K562 (cell line): Measurements from ENCODE around the gene MLLT3. TPM values are rescaled to one million over a fixed set of nuclear protein-coding genes. Genes with fewer than 3 reads are reported as not detected.

Experiments used
- ATAC-seq: fragments of 200-7000 bp; cut with Tn5 transposase; 3 replicates; pipeline ENCODE4 v1.9.1; 2020; ENCODE audit warnings: moderate library complexity
- BruUV-seq: library from RNA; stranded (reverse); fragments of 400-500 nt; replicated peaks from 2 replicates; lab custom pipeline; 2021; lab: Mats Ljungman, UMichigan
- CTCF ChIA-PET: fragments of 300-600 bp; formaldehyde crosslinking; extraction: SDS; loops from one replicate; lab custom pipeline; 2021; ENCODE audit warnings: low intra/inter-chr PET ratio; lab: Yijun Ruan, JAX
- POLR2A ChIA-PET: fragments of 300-600, 350-650 bp; sonication (Branson Sonifier 250); formaldehyde crosslinking; extraction: SDS; loops from one replicate; lab custom pipeline; 2021; ENCODE audit warnings: antibody characterized with exemption, inconsistent platforms; lab: Yijun Ruan, JAX
- DNase-seq, 4 experiments: peaks; one replicate each; pipeline versions ENCODE4 v3.0.0 to v3.0.0-alpha.2; 2011 to 2018; ENCODE audit warnings: low spot score in 3 of 4, mixed read lengths in 3 of 4; ENCODE audit errors: extremely low read depth in 1 of 4
- FAIRE-seq: peaks from 2 replicates; lab custom pipeline; 2011; peaks lifted over from hg19 to GRCh38; lab: Jason Lieb, UNC
- H2AFZ ChIP-seq: 2 replicates; pipeline ENCODE4 v1.6.0; 2011; ENCODE audit warnings: low read depth, low read length, control low read depth, inconsistent platforms
- H3K27ac ChIP-seq: fragments of 200-600 bp; 3 replicates; pipeline ENCODE4 v1.8.0; 2011; ENCODE audit warnings: low read depth, mild to moderate bottlenecking, control low read depth, inconsistent platforms, low read length, moderate library complexity, mixed read lengths; ENCODE audit errors: extremely low read depth
- H3K27me3 ChIP-seq, 2 experiments: fragments of 300-600 bp in 1 of 2; 2 replicates in 1 of 2; 3 replicates in 1 of 2; pipeline versions ENCODE4 v1.6.0 to v1.8.0; 2011; ENCODE audit warnings: inconsistent platforms in 2 of 2, low read length in 2 of 2, mild to moderate bottlenecking in 1 of 2, mixed read lengths in 1 of 2, moderate library complexity in 1 of 2; ENCODE audit not compliant: control insufficient read depth in 2 of 2, insufficient read depth in 2 of 2
- H3K36me3 ChIP-seq: fragments of 300-600 bp; 3 replicates; pipeline ENCODE4 v1.8.0; 2011; ENCODE audit warnings: mild to moderate bottlenecking, low read length, inconsistent platforms; ENCODE audit not compliant: control insufficient read depth, insufficient read depth
- H3K4me1 ChIP-seq, 2 experiments: fragments of 200-600 bp in 1 of 2; replicated peaks in 1 of 2; 2 replicates in 1 of 2; 3 replicates in 1 of 2; pipeline versions ENCODE4 v1.5.1 to v1.8.0; 2011; ENCODE audit warnings: inconsistent platforms in 2 of 2, low read length in 2 of 2, mild to moderate bottlenecking in 1 of 2, mixed read lengths in 1 of 2, moderate library complexity in 1 of 2; ENCODE audit not compliant: control insufficient read depth in 2 of 2, insufficient read depth in 2 of 2
- H3K4me2 ChIP-seq: 2 replicates; pipeline ENCODE4 v1.6.1; 2011; ENCODE audit warnings: low read length, control low read depth, inconsistent platforms, mixed read lengths; ENCODE audit not compliant: insufficient read depth
- H3K4me3 ChIP-seq: fragments of 200-600 bp; sonication (generic), shearing (Covaris generic); 2 replicates; pipeline ENCODE4 v1.5.1; 2016; ENCODE audit warnings: control low read depth, inconsistent platforms
- H3K79me2 ChIP-seq: fragments of 200-600 bp; 3 replicates; pipeline ENCODE4 v1.8.0; 2011; ENCODE audit warnings: low read length, inconsistent platforms; ENCODE audit not compliant: control insufficient read depth, insufficient read depth
- H3K9ac ChIP-seq, 2 experiments: 2 replicates each; pipeline versions ENCODE4 v1.6.0 to v1.6.1; 2011; ENCODE audit warnings: low read depth in 2 of 2, low read length in 2 of 2, control low read depth in 1 of 2, inconsistent platforms in 1 of 2, mild to moderate bottlenecking in 1 of 2, mixed read lengths in 1 of 2; ENCODE audit not compliant: insufficient read depth in 1 of 2
- H3K9me1 ChIP-seq: one replicate; pipeline ENCODE4 v1.6.0; 2011; ENCODE audit warnings: inconsistent platforms, mild to moderate bottlenecking, low read length, moderate library complexity; ENCODE audit not compliant: control insufficient read depth, insufficient read depth
- H3K9me3 ChIP-seq: replicated peaks from 2 replicates; pipeline ENCODE4 v1.5.1; 2011; ENCODE audit warnings: low read depth, low read length, inconsistent platforms; ENCODE audit not compliant: control insufficient read depth, insufficient read depth
- H4K20me1 ChIP-seq: replicated peaks from 2 replicates; pipeline ENCODE4 v1.6.1; 2011; ENCODE audit warnings: low read length, inconsistent platforms, mixed read lengths; ENCODE audit not compliant: control insufficient read depth, insufficient read depth
- EGR1 ChIP-seq: fragments of 450-650 bp; conservative IDR thresholded peaks from 2 replicates; pipeline ENCODE4 v1.6.1; 2017; ENCODE audit warnings: mild to moderate bottlenecking
- HDAC2 ChIP-seq: fragments of 450-650 bp; IDR thresholded peaks from 2 replicates; pipeline ENCODE4 v1.6.1; 2016; ENCODE audit warnings: mild to moderate bottlenecking
- MTF1 ChIP-seq: fragments of 250-450 bp; sonication (Bioruptor Pico); IDR thresholded peaks from 2 replicates; pipeline ENCODE4 v1.9.0; 2021; ENCODE audit warnings: moderate library complexity, mild to moderate bottlenecking, inconsistent platforms, borderline replicate concordance
- PTRF ChIP-seq: fragments of 450-650 bp; IDR thresholded peaks from 2 replicates; pipeline ENCODE4 v1.6.1; 2016; ENCODE audit warnings: mild to moderate bottlenecking, missing genetic modification characterization, missing compliant biosample characterization
- RBFOX2 ChIP-seq: fragments of 200-400 bp; formaldehyde crosslinking; IDR thresholded peaks from 2 replicates; pipeline ENCODE4 v1.6.1; 2017; ENCODE audit warnings: low read depth, mild to moderate bottlenecking, low read length, moderate library complexity
- TEAD1 ChIP-seq, 2 experiments: fragments of 450-650 bp in 1 of 2; sonication (generic) in 1 of 2; formaldehyde crosslinking; IDR thresholded peaks; 2 replicates each; pipeline versions ENCODE4 v1.4.0 to v1.8.0; 2020 to 2022; ENCODE audit warnings: mild to moderate bottlenecking in 2 of 2, missing genetic modification reagents in 1 of 2
- ZNF764 ChIP-seq: fragments of 250-450 bp; sonication (Bioruptor Pico); IDR thresholded peaks from 2 replicates; pipeline ENCODE4 v1.4.0; 2020; ENCODE audit warnings: low read depth, mild to moderate bottlenecking, moderate library complexity
- ZZZ3 ChIP-seq: fragments of 450-650 bp; IDR thresholded peaks from 2 replicates; pipeline ENCODE4 v1.6.1; 2016; ENCODE audit warnings: antibody characterized with exemption, mild to moderate bottlenecking, moderate library complexity
- WGBS: fragments of 100-300 bp; shearing (Covaris generic); methylation state at CpG from one replicate; pipeline ENCODE4 v1.1.6; 2016; ENCODE audit warnings: low coverage, mixed read lengths; ENCODE audit not compliant: insufficient coverage; ENCODE audit errors: missing lambda C conversion rate; 5-methylcytosine and 5-hydroxymethylcytosine counted together
- in situ Hi-C: fragments of 300-500 bp; cut with MboI; formaldehyde crosslinking; loops from 4 replicates; pipeline ENCODE4 v1.15.0; 2018; ENCODE audit warnings: inconsistent platforms, mixed read lengths
- intact Hi-C: fragments of 100-400 bp; cut with micrococcal nuclease; formaldehyde crosslinking; loops from 2 replicates; pipeline ENCODE4 v1.14.2; 2022
- polyA plus RNA-seq, 8 experiments: library from polyadenylated mRNA; depleted of rRNA in 4 of 8; stranded (reverse) in 5 of 8; unstranded in 3 of 8; fragments of >200 nt; fragmentation: Nextera tagmentation in 2 of 8; fragmentation: Illumina TruSeq in 1 of 8; extraction: Ambion mirVana in 2 of 8; extraction: Trizol in 1 of 8; gene quantifications; 2 replicates each; pipeline versions ENCODE4 v1.2.1 to v1.2.3, GENCODE V29; 2011 to 2014; ENCODE audit warnings: inconsistent platforms in 1 of 8, missing spikeins in 1 of 8
- total RNA-seq, 7 experiments: library from RNA; depleted of rRNA in 6 of 7; stranded (reverse); fragments of >200 nt in 6 of 7; fragmentation: Illumina TruSeq in 2 of 7; extraction: Trizol in 2 of 7; gene quantifications; 2 replicates each; pipeline versions ENCODE4 v1.2.1 to v1.2.3, GENCODE V29; 2011 to 2021; ENCODE audit warnings: low replicate concordance in 1 of 7
- TF ChIP-seq, protein P1 (sequence below): fragments of 200-600 bp; sonication (generic); IDR thresholded peaks from one replicate; pipeline ENCODE4 v1.6.1; 2012; ENCODE audit warnings: mild to moderate bottlenecking, low read depth, low read length, inconsistent platforms

MLLT3 gene
- total and polyA plus RNA-seq, 9 of the 15 experiments (the other 6 are each of a cell fraction or from before 2014, with no cell fraction given), result 0.07 to 0.42 (median 0.22) TPM; not detected in 4

DNA sequence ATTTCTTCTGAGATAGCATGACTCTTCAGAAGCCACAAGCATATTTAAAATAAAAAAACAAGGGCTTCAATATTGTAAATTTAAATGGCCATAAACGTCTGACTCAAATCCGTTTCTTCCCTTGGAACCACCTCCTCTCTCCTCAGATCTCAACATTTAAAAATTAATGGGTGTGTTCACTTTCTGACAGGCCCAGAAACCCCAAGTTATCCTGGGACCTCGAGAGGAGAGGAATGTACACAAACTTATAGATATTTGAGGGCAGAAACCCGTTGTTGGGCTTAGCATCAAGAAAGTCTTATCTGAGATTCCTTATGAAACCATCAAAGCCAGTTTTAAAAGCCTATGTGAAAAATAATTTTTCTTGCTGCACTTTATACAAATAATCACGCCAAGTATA lies 29.2 kb downstream of the MLLT3 start:
- H3K9me1 ChIP-seq, result no peaks in the 10 kb centered on the region
- in situ Hi-C loops, result no loop called here
- FAIRE-seq, result no peak
- no peaks in the 10 kb centered on the region for H3K27me3 ChIP-seq
- no peaks in the 10 kb centered on the region for H3K9me3 ChIP-seq
- no peaks in the 10 kb centered on the region for H4K20me1 ChIP-seq
- no peaks in the 10 kb centered on the region for H3K4me1 ChIP-seq
- no peak overlapping the region for H3K4me3 ChIP-seq
- no peak for TF ChIP-seq ZNF764 (CRISPR knock-in tag)
- TF ChIP-seq TEAD1 (CRISPR knock-in tag; IDR thresholded peaks at IDR 0.05), result no peak
- TF ChIP-seq ZZZ3, result no peak
- TF ChIP-seq, protein P1, sequence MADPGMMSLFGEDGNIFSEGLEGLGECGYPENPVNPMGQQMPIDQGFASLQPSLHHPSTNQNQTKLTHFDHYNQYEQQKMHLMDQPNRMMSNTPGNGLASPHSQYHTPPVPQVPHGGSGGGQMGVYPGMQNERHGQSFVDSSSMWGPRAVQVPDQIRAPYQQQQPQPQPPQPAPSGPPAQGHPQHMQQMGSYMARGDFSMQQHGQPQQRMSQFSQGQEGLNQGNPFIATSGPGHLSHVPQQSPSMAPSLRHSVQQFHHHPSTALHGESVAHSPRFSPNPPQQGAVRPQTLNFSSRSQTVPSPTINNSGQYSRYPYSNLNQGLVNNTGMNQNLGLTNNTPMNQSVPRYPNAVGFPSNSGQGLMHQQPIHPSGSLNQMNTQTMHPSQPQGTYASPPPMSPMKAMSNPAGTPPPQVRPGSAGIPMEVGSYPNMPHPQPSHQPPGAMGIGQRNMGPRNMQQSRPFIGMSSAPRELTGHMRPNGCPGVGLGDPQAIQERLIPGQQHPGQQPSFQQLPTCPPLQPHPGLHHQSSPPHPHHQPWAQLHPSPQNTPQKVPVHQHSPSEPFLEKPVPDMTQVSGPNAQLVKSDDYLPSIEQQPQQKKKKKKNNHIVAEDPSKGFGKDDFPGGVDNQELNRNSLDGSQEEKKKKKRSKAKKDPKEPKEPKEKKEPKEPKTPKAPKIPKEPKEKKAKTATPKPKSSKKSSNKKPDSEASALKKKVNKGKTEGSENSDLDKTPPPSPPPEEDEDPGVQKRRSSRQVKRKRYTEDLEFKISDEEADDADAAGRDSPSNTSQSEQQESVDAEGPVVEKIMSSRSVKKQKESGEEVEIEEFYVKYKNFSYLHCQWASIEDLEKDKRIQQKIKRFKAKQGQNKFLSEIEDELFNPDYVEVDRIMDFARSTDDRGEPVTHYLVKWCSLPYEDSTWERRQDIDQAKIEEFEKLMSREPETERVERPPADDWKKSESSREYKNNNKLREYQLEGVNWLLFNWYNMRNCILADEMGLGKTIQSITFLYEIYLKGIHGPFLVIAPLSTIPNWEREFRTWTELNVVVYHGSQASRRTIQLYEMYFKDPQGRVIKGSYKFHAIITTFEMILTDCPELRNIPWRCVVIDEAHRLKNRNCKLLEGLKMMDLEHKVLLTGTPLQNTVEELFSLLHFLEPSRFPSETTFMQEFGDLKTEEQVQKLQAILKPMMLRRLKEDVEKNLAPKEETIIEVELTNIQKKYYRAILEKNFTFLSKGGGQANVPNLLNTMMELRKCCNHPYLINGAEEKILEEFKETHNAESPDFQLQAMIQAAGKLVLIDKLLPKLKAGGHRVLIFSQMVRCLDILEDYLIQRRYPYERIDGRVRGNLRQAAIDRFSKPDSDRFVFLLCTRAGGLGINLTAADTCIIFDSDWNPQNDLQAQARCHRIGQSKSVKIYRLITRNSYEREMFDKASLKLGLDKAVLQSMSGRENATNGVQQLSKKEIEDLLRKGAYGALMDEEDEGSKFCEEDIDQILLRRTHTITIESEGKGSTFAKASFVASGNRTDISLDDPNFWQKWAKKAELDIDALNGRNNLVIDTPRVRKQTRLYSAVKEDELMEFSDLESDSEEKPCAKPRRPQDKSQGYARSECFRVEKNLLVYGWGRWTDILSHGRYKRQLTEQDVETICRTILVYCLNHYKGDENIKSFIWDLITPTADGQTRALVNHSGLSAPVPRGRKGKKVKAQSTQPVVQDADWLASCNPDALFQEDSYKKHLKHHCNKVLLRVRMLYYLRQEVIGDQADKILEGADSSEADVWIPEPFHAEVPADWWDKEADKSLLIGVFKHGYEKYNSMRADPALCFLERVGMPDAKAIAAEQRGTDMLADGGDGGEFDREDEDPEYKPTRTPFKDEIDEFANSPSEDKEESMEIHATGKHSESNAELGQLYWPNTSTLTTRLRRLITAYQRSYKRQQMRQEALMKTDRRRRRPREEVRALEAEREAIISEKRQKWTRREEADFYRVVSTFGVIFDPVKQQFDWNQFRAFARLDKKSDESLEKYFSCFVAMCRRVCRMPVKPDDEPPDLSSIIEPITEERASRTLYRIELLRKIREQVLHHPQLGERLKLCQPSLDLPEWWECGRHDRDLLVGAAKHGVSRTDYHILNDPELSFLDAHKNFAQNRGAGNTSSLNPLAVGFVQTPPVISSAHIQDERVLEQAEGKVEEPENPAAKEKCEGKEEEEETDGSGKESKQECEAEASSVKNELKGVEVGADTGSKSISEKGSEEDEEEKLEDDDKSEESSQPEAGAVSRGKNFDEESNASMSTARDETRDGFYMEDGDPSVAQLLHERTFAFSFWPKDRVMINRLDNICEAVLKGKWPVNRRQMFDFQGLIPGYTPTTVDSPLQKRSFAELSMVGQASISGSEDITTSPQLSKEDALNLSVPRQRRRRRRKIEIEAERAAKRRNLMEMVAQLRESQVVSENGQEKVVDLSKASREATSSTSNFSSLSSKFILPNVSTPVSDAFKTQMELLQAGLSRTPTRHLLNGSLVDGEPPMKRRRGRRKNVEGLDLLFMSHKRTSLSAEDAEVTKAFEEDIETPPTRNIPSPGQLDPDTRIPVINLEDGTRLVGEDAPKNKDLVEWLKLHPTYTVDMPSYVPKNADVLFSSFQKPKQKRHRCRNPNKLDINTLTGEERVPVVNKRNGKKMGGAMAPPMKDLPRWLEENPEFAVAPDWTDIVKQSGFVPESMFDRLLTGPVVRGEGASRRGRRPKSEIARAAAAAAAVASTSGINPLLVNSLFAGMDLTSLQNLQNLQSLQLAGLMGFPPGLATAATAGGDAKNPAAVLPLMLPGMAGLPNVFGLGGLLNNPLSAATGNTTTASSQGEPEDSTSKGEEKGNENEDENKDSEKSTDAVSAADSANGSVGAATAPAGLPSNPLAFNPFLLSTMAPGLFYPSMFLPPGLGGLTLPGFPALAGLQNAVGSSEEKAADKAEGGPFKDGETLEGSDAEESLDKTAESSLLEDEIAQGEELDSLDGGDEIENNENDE, result no peak
- TF ChIP-seq PTRF (tag), result no peak
- no peak for TF ChIP-seq RBFOX2
- TF ChIP-seq HDAC2, result no peak
- TF ChIP-seq EGR1, result no peak
- TF ChIP-seq MTF1 (CRISPR knock-in tag), result no peak
- H3K27ac ChIP-seq, result no peak overlapping the region
- DNase-seq, result no peak
- no peak overlapping the region for H2AFZ ChIP-seq
- no peak overlapping the region for H3K4me2 ChIP-seq
- CTCF ChIA-PET, result no interaction called here
- intact Hi-C loops, result no loop called here
- ATAC-seq, result no peak
- H3K9ac ChIP-seq, result no peak overlapping the region
- POLR2A ChIA-PET, result no interaction called here
- no TSS peak for BruUV-seq
- H3K79me2 ChIP-seq, result no peaks in the 10 kb centered on the region
- 0% methylated on average over 5 of the region's 5 CpGs for WGBS
- no peaks in the 10 kb centered on the region for H3K36me3 ChIP-seq
